ENCODE results near the gene OTOF. TPM values are rescaled to one million over a fixed set of nuclear protein-coding genes. Genes with fewer than 3 reads are reported as not detected.

The OTOF gene
- total RNA-seq, 4 donors from 2014 or later: 0.49 to 0.89 TPM; not detected in 2

GRCh38 chr2:26475037-26475436 lies 2.9 kb downstream of the OTOF start:
- intact Hi-C loops (cut with DNase I; ENCODE audit: low total_unique reads): no loop called here
- no peak for TF ChIP-seq POLR2A (IDR thresholded peaks at IDR 0.05)
- TF ChIP-seq, protein P1, sequence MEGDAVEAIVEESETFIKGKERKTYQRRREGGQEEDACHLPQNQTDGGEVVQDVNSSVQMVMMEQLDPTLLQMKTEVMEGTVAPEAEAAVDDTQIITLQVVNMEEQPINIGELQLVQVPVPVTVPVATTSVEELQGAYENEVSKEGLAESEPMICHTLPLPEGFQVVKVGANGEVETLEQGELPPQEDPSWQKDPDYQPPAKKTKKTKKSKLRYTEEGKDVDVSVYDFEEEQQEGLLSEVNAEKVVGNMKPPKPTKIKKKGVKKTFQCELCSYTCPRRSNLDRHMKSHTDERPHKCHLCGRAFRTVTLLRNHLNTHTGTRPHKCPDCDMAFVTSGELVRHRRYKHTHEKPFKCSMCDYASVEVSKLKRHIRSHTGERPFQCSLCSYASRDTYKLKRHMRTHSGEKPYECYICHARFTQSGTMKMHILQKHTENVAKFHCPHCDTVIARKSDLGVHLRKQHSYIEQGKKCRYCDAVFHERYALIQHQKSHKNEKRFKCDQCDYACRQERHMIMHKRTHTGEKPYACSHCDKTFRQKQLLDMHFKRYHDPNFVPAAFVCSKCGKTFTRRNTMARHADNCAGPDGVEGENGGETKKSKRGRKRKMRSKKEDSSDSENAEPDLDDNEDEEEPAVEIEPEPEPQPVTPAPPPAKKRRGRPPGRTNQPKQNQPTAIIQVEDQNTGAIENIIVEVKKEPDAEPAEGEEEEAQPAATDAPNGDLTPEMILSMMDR (IDR thresholded peaks at IDR 0.05): no peak
- no peak overlapping the region for H3K4me3 ChIP-seq (ENCODE audit: low read depth, poor library complexity, severe bottlenecking)
- 92 to 96% methylated on average over 5 of the region's 6 CpGs for WGBS, 2 donors
- DNase-seq (ENCODE audit: low spot score in 2 of 2): no peak

DNA sequence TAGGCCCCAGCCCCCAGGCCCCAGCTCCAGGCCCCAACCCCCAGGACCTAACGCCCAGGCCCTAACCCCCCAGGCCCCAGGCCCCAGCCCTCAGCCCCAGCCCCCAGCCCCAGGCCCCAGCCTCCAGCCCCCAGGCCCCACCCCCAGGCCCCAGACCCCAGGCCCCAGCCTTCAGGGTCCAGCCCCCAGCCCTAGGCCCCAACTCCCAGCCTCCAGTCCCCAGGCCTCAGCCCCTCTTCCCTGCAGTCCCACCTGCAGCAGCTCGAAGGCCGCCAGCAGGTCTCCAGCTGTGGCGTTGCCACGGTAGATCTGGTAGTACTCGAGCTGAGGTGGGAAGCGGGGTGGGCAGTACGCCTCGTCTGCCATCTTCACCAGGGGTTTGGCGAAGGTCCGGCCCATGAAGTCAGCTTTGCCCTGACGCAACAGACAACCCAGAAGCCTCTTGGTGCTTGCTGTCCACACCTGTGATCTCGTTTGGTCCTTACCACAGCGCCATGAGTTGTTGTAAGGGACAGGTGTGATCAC lies 3.6 kb downstream of the OTOF start:
- 94 to 95% methylated on average over 9 to 13 of the region's 14 CpGs for WGBS, 2 donors
- TF ChIP-seq, protein P1 (IDR thresholded peaks at IDR 0.05): no peak
- TF ChIP-seq POLR2A (IDR thresholded peaks at IDR 0.05): no peak
- no peak overlapping the region for H3K4me3 ChIP-seq (ENCODE audit: low read depth, poor library complexity, severe bottlenecking)
- intact Hi-C loops (cut with DNase I; ENCODE audit: low total_unique reads): no loop called here
- DNase-seq (ENCODE audit: low spot score in 2 of 2): no peak

- WGBS, 2 donors: 81 to 93% methylated on average over 6 to 9 of the region's 9 CpGs
- TF ChIP-seq, protein P1 (IDR thresholded peaks at IDR 0.05): no peak
- TF ChIP-seq POLR2A (IDR thresholded peaks at IDR 0.05): no peak
- no peak for DNase-seq (ENCODE audit: low spot score in 2 of 2)
- H3K4me3 ChIP-seq (ENCODE audit: low read depth, poor library complexity, severe bottlenecking): no peak overlapping the region
- intact Hi-C loops (cut with DNase I; ENCODE audit: low total_unique reads): no loop called here
Observed at GRCh38 chr2:26473796-26474195, 4.1 kb downstream of the OTOF start.

DNA sequence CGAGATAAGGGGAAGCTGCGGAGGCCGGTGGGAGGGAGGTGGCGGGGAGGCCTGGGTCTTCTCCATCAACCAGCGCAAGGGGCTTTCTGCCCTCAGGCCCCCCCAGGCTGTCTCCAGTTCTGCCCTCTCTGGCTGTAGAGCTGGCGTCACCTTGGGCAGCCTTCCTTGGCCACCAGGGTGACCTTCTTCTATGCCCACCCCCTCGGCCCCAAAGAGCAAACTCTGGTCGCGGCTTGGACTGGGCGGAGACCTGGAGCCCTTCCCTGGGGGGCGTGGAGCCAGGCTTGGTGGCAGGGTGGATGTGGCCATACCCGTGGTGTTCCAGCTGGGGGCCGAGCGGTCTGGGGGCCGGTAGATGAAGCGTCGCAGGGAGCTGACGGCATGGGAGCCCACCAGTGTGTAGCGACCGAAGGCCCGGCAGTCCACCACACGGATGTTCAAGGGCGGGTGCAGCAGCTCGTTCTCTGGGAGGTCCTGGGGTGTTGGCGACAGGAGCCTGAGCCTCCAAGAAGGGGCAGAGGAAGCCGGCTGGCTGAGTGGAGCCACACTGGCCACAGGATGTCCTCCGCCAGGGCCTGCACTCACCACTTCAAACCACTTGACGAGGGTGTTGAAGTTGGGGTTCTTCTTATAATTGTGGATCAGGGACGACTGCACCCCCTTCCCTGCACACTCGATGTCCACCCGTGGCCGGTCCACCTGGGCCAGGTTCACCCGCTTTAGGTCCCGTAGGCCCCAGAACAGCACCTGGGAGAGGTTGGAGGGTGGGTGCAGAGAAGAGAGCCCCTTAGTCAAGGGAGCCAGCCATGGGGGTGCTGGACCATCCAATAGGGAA lies 4.9 kb downstream of the OTOF start:
- DNase-seq (ENCODE audit: low spot score in 2 of 2): no peak
- intact Hi-C loops (cut with DNase I; ENCODE audit: low total_unique reads): no loop called here
- no peak overlapping the region for H3K4me3 ChIP-seq (ENCODE audit: low read depth, poor library complexity, severe bottlenecking)
- WGBS, 2 donors: 87 to 89% methylated on average over 28 to 33 of the region's 34 CpGs
- TF ChIP-seq, protein P1 (IDR thresholded peaks at IDR 0.05): no peak
- no peak for TF ChIP-seq POLR2A (IDR thresholded peaks at IDR 0.05)

DNA sequence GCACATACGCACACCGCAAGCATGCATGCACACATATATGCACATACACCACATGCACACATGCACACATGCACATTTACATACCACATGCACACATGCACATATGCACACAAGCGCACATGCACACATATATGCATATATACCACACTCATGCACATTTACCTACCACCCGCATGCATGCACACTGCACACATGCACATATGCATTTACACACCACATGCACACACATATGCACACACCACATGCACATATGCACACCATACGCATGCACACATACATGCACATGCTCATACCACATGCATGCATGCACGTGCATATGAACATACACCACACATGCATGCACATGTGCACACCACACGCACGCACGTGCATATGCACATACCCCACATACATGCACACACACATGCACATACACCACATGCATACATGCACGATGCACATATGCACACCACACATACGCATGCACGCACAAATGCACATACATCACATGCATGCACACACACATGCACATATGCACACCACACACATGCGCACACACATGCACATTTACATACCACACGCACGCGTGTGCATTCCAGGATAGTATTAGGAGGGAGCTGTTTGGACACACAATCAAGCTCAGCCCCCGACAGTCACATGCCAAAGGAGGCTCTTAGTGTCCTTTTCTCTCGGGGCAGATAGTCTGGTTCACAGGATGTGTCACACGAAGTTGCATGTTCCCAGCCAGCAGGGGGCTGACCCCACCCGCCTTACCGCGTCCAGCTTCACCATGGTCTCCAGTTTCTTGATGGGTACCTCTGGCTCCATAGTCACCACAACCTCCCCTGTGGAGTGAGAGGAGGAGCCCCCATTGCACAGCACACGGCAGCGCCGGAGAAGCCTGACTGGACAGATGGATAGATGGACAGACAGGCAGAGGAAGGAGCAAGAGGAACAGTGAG lies 5.9 kb downstream of the OTOF start:
- intact Hi-C loops (cut with DNase I; ENCODE audit: low total_unique reads): no loop called here
- WGBS, 2 donors: 81 to 85% methylated on average over 25 of the region's 25 CpGs

More for the DNA sequence above, 5.9 kb downstream of the OTOF start:
- TF ChIP-seq, protein P1 (IDR thresholded peaks at IDR 0.05): no peak
- TF ChIP-seq POLR2A (IDR thresholded peaks at IDR 0.05): no peak
- no peak overlapping the region for H3K4me3 ChIP-seq (ENCODE audit: low read depth, poor library complexity, severe bottlenecking)
- no peak for DNase-seq (ENCODE audit: low spot score in 2 of 2)
